HUES64 (cell line): ENCODE results near the gene RNF180.
"Not testable (repeated sequence)": the region's sequence is repeated elsewhere in the genome, so short reads cannot be mapped to it uniquely, and the experiment has no call there.

Experiments used
- H3K27ac ChIP-seq: 2 replicates; pipeline ENCODE4 v1.7.0; 2013; ENCODE audit warnings: low read depth, low read length, inconsistent platforms
- H3K27me3 ChIP-seq: 2 replicates; pipeline ENCODE4 v1.6.1; 2013; ENCODE audit warnings: mild to moderate bottlenecking, low read length; ENCODE audit not compliant: insufficient read depth
- H3K36me3 ChIP-seq: 2 replicates; pipeline ENCODE4 v1.6.1; 2013; ENCODE audit warnings: mild to moderate bottlenecking, low read length; ENCODE audit not compliant: insufficient read depth
- H3K4me1 ChIP-seq: 2 replicates; pipeline ENCODE4 v1.6.1; 2013; ENCODE audit warnings: mild to moderate bottlenecking, low read length, moderate library complexity; ENCODE audit not compliant: insufficient read depth
- H3K4me3 ChIP-seq: 2 replicates; pipeline ENCODE4 v1.5.1; 2013; ENCODE audit warnings: mild to moderate bottlenecking, low read length, moderate library complexity
- H3K9ac ChIP-seq: 2 replicates; pipeline ENCODE4 v1.6.1; 2013; ENCODE audit warnings: mild to moderate bottlenecking, low read depth, low read length
- H3K9me3 ChIP-seq: 2 replicates; pipeline ENCODE4 v1.6.1; 2013; ENCODE audit warnings: low read depth, low read length; ENCODE audit not compliant: insufficient read depth
- WGBS: fragments of 150-250, 120-280 bp; methylation state at CpG from one replicate; pipeline ENCODE4 v1.1.7; 2013; ENCODE audit warnings: missing lambda C conversion rate; 5-methylcytosine and 5-hydroxymethylcytosine counted together

The RNF180 gene

DNA sequence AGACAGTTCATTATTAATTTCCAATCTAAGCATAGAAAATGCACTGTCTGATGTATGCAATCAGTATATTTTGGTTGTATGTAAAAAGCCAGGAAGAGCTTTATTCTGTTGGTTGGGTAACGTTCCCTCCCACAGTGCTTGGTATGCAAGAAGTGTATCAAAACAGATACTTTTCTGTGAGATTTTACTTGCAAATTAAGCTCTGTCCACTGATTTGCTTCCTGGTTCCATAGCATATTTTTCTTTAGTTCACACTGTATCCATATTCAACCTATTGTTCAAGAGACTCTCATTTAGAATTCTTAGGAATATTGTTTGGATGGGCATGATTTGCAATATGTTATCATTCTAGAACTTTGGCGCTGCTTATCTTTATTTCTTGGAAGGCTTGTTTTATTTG, 47.4 kb downstream of the RNF180 start:
- no peak overlapping the region for H3K9ac ChIP-seq
- no peaks in the 10 kb centered on the region for H3K9me3 ChIP-seq
- 83% methylated on average over 2 of the region's 2 CpGs for WGBS

DNA sequence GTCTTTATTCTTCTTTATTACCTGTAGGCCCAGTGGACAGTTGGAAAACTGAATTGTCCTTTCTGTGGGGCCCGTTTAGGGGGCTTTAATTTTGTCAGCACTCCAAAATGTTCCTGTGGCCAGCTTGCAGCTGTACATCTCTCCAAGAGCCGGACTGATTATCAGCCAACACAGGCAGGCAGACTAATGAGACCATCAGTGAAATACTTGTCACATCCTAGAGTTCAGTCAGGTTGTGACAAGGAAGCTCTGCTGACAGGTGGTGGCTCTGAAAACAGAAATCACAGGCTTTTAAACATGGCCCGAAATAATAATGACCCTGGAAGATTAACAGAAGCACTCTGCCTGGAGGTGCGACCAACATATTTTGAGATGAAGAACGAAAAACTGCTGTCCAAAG, 47.9 kb downstream of the RNF180 start:
- H3K4me3 ChIP-seq: no peak overlapping the region
- no peaks in the 10 kb centered on the region for H3K4me1 ChIP-seq
- WGBS: 92% methylated on average over 5 of the region's 5 CpGs
- no peaks in the 10 kb centered on the region for H3K36me3 ChIP-seq
- H3K9ac ChIP-seq: no peak overlapping the region
- H3K27me3 ChIP-seq: no peaks in the 10 kb centered on the region
- no peaks in the 10 kb centered on the region for H3K9me3 ChIP-seq
- no peak overlapping the region for H3K27ac ChIP-seq

More for the DNA sequence above, 47.4 kb downstream of the RNF180 start:
- Histone ChIP-seq H3K36me3 (no peaks in the 10 kb centered on the region), H3K4me3 (no peak overlapping the region), H3K4me1 (no peaks in the 10 kb centered on the region), H3K27me3 (no peaks in the 10 kb centered on the region), H3K27ac (no peak overlapping the region)

DNA sequence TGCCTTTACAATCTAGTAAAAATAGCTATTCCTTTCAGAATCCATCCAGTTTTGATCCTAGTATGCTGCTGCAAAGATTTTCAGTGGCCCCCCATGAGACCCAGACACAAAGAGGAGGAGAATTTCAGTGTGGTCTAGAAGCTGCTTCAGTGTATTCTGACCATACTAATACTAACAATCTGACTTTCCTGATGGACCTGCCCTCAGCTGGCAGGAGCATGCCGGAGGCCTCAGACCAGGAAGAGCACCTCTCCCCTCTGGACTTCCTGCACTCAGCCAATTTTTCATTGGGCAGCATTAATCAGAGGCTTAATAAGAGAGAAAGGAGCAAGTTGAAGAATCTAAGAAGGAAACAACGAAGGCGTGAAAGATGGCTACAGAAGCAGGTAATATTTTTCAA, 48.5 kb downstream of the RNF180 start:
- 96% methylated on average over 3 of the region's 3 CpGs for WGBS
- no peak overlapping the region for H3K27ac ChIP-seq
- no peak overlapping the region for H3K9ac ChIP-seq
- no peaks in the 10 kb centered on the region for H3K9me3 ChIP-seq
- no peaks in the 10 kb centered on the region for H3K27me3 ChIP-seq
- no peaks in the 10 kb centered on the region for H3K4me1 ChIP-seq
- H3K4me3 ChIP-seq: no peak overlapping the region
- H3K36me3 ChIP-seq: no peaks in the 10 kb centered on the region

DNA sequence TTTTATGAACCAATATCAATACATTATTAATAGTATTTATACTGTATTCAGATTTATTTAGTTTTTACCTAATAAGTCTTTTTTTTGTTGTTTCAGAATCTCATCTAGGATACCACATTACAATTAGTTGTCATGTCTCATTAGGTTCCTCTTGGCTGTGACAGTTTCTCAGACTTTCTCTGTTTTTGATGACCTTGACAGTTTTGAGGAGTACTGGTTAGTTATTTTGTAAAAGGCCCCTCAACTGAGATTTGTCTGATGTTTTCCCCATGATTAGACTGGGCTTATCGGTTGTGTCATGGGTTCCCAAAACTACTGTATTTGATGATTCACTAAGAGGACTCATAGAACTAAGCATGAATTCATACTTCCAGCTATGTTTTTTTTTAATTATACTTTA, 56.3 kb downstream of the RNF180 start:
- WGBS: 88% methylated on average over 1 of the region's 1 CpG
- H3K9ac ChIP-seq: no peak overlapping the region

DNA sequence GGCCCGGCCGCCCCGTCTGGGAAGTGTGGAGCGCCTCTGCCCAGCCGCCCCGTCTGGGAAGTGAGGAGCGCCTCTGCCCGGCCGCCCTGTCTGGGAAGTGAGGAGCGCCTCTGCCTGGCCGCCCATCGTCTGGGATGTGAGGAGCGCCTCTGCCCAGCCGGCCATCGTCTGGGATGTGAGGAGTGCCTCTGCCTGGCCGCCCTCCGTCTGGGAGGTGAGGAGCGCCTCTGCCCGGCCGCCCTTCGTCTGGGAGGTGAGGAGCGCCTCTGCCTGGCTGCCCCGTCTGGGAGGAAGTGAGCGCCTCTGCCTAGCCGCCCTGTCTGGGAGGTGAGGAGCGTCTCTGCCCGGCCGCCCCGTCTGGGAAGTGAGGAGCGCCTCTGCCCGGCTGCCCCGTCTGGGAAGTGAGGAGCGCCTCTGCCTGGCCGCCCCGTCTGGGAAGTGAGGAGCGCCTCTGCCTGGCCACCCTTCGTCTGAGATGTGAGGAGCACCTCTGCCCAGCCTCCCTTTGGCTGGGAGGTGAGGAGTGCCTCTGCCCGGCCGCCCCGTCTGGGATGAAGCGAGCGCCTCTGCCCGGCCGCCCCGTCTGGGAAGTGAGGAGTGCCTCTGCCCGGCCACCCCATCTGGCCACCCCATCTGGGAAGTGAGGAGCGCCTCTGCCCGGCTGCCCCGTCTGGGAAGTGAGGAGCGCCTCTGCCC, 59.8 kb downstream of the RNF180 start:
- H3K27ac ChIP-seq, H3K4me1 ChIP-seq, H3K4me3 ChIP-seq, H3K27me3 ChIP-seq, H3K36me3 ChIP-seq, H3K9ac ChIP-seq: not testable (repeated sequence)
- H3K9me3 ChIP-seq: peaks cover 13% of the 10 kb centered on the region; the same call in 1 of the 2 replicates
- 97% methylated on average over 50 of the region's 50 CpGs for WGBS

More for the DNA sequence above, 56.3 kb downstream of the RNF180 start:
- Histone ChIP-seq H3K27me3 (no peaks in the 10 kb centered on the region), H3K9me3 (peaks cover 13% of the 10 kb centered on the region; the same call in 1 of the 2 replicates), H3K27ac (no peak overlapping the region), H3K4me3 (no peak overlapping the region), H3K4me1 (no peaks in the 10 kb centered on the region), H3K36me3 (no peaks in the 10 kb centered on the region)

DNA sequence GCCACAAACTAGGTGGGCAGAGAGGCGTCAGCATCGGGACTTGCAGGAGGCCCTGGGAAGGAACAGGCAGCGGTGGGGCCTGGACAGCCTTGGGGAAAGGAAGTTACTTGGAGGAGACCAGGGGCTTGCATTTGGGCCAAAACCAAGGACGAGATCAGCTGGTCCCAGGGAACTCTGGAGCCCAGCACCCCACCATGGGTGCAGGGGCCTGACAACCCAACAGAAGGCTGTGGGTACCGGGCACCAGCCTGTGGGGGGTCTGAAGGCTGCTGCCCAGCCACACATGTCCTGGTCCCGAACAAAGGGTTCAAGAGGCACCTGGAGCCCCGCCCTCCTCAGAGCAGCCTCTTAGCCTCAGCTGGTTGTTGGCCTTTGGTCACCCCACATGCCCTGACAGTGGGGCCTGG, 61.5 kb downstream of the RNF180 start:
- not testable (repeated sequence) for H3K36me3 ChIP-seq, H3K27me3 ChIP-seq, H3K27ac ChIP-seq, H3K9ac ChIP-seq, H3K4me1 ChIP-seq, H3K4me3 ChIP-seq
- WGBS: 94% methylated on average over 7 of the region's 7 CpGs
- H3K9me3 ChIP-seq: peaks cover 13% of the 10 kb centered on the region; the same call in 1 of the 2 replicates

DNA sequence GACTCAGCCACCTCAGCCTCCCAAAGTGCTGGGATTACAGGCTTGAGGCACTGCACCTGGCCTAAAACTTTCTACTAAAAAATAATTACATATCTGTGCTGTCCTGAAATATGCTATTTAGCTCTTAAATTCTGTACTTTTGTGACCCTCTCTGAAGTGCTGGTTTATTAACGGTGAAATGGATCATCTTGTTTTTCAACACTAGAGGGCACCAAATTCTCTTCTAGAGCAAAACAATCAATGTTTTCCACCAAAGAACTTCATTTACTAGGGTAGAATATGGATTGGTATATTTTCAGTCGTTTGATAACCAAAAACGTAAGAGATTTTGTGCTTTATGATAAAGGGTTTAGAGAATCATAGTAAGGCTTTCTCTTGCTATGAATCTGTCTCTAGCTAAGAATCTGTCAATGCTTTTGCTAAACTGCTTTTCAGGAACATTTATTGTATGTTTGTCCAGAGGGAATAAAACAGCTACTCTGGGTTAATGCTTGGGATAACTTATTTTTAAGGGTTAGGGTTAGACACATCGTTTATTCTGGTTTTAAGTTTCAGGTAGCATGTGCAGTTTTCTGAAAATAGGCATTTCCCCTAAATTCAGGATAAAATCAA, 63.6 kb downstream of the RNF180 start:
- H3K36me3 ChIP-seq: no peaks in the 10 kb centered on the region
- no peak overlapping the region for H3K27ac ChIP-seq
- H3K9me3 ChIP-seq: peaks cover 8% of the 10 kb centered on the region; the same call in 1 of the 2 replicates
- H3K9ac ChIP-seq: no peak overlapping the region
- 12% methylated on average over 3 of the region's 4 CpGs for WGBS
- H3K4me1 ChIP-seq: no peaks in the 10 kb centered on the region
- H3K4me3 ChIP-seq: no peak overlapping the region
- no peaks in the 10 kb centered on the region for H3K27me3 ChIP-seq

DNA sequence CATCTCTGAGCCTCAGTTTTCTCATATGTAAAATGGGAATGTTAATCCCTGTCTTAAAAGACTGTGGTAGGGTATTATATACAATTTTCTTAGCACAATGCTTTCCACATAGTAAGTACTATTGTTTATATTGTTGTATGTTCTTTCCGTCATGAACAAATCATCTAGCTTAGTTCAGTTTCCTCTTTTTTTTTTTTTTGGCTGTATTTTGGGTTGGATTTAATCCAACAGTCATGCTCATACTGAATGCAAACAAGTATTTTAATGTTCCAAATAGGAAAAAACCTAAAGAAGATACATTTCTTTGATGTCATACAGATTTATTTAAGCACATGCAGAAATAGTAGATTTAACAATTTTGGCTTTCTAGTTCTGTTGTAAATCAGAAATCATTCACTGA, 95.1 kb downstream of the RNF180 start:
- no peaks in the 10 kb centered on the region for H3K36me3 ChIP-seq
- H3K9me3 ChIP-seq: no peaks in the 10 kb centered on the region
- H3K4me1 ChIP-seq: no peaks in the 10 kb centered on the region
- no peak overlapping the region for H3K9ac ChIP-seq
- no peak overlapping the region for H3K4me3 ChIP-seq
- no peak overlapping the region for H3K27ac ChIP-seq
- WGBS: no CpG with 5 or more reads among the region's 1 CpG
- no peaks in the 10 kb centered on the region for H3K27me3 ChIP-seq

DNA sequence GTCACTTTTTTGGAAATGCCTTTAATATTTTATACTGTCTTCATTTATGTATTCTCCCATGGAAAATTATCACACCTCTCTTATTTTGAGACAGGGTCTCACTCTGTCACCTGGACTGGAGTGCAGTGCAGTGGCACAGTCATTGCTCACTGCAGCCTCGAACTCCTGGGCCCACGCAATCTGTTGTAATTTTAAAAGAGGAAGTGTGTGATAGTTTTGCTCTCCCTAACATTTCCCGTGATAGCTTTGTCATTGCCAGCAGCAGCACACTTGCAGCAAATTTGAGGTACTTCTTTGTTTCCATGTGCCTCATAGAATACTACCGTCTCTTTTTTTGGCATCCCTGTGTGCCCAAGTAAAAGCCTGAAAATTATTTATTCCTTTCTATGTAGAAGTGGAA, 103.5 kb downstream of the RNF180 start:
- Histone ChIP-seq H3K27me3 (no peaks in the 10 kb centered on the region), H3K9me3 (no peaks in the 10 kb centered on the region), H3K9ac (no peak overlapping the region), H3K4me1 (0 out of 2 replicates have a peak, but pooled peaks cover 5% of the 10 kb centered on the region), H3K36me3 (no peaks in the 10 kb centered on the region), H3K27ac (no peak overlapping the region), H3K4me3 (no peak overlapping the region)
- 95% methylated on average over 4 of the region's 4 CpGs for WGBS

DNA sequence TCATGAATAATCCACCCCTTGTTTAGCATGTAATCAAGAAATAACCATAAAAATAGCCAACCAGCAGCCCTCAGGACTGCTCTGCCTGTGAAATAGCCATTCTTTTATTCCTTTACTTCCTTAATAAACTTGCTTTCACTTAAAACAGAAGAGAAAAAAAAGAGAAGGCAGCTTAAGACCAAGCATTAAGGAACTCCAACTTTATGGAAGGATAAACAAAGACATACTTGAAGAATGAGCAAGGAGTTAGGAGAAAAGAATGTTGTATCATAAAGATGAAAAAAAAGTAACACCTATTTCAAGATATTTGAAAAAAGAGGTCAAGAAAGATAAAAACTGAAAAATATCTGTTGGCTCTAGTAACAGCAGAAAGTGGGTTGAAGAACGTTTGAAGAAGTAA, 107.6 kb downstream of the RNF180 start:
- Histone ChIP-seq H3K27ac (no peak overlapping the region), H3K4me3 (no peak overlapping the region), H3K27me3 (no peaks in the 10 kb centered on the region), H3K9me3 (no peaks in the 10 kb centered on the region), H3K9ac (no peak overlapping the region), H3K36me3 (no peaks in the 10 kb centered on the region), H3K4me1 (0 out of 2 replicates have a peak, but pooled peaks cover 5% of the 10 kb centered on the region)
- 77% methylated on average over 1 of the region's 1 CpG for WGBS

DNA sequence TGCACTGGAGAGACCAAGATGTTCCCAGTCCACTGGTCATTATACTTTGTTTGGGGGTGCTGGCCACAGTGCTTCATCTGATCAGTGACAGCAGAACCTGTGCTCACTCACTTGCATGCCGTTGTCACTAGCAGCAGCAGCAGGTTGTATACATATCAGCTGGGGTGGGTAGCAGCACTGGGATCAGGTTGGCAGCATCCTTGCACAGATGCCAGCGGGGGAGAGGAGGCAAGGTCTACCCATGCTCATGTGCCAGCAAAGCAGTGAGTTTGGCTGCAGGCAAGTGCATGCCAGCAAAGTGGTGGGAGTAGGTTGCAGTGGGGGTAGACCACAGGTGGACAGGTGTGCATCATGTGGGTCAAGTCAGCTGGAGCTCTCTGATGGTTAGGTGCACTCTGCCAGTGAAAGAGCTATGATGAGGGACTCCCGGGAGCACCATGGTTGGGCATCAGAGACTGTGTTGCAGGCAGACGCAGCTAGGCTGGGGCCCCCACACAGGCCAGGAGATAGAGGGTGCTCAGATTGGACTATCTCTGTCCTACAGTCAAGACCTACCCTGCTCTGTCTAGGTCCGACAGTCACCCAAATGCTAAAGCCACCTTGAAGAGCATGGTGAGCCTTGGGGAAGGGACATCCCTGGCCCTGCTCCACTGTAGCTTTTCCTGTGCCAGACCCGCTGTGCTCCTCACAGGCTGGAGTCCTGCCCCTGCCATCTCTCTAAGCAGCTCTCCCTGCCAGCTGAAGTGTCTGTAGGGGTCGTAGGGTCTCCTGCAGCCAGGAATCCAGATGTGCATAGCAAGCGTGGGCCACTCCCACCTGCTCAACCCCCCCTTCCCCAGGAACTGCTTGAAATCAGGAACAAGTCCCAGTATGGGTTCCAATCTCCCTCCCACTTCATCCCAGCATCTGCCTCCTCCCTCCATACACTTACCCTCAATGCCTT, 119.8 kb downstream of the RNF180 start:
- Histone ChIP-seq H3K4me3 (no peak overlapping the region), H3K4me1 (no peaks in the 10 kb centered on the region), H3K9ac (no peak overlapping the region), H3K27ac (no peak overlapping the region), H3K27me3 (no peaks in the 10 kb centered on the region), H3K9me3 (0 out of 2 replicates have a peak, but pooled peaks cover 2% of the 10 kb centered on the region), H3K36me3 (no peaks in the 10 kb centered on the region)
- 85% methylated on average over 8 of the region's 8 CpGs for WGBS
